Activated CD8-positive, alpha-beta memory T cell treated with anti-CD3 and anti-CD28 coated beads, Interleukin-2, amount 10 ng/mL, durations not matched to agents 7 days and 5 days (primary cell): ENCODE results near the gene SNX1. TPM values are rescaled to one million over a fixed set of nuclear protein-coding genes. Genes with fewer than 3 reads are reported as not detected.

ENCODE experiments used
- ATAC-seq: fragments of 150-1000 bp; cut with Tn5 transposase; one replicate; pipeline ENCODE4 v1.10.0; 2021; ENCODE audit warnings: moderate library complexity
- CTCF ChIA-PET: fragments of 350-600 bp; sonication (Branson Sonifier 250); formaldehyde crosslinking; loops from one replicate; lab custom pipeline; 2021; ENCODE audit warnings: antibody characterized with exemption; lab: Charles Lee
- DNase-seq: peaks from one replicate; pipeline ENCODE4 v3.0.0-alpha.2; 2020
- H3K27ac Mint-ChIP-seq: one replicate; pipeline ENCODE4 v1.8.0; 2021; ENCODE audit warnings: mild to moderate bottlenecking, mixed read lengths
- H3K27me3 Mint-ChIP-seq: one replicate; pipeline ENCODE4 v1.8.0; 2021; ENCODE audit warnings: mixed read lengths
- H3K36me3 Mint-ChIP-seq: one replicate; pipeline ENCODE4 v1.8.0; 2021; ENCODE audit warnings: mild to moderate bottlenecking, mixed read lengths
- H3K4me1 Mint-ChIP-seq: one replicate; pipeline ENCODE4 v1.8.0; 2021; ENCODE audit warnings: mixed read lengths
- H3K4me3 Mint-ChIP-seq: one replicate; pipeline ENCODE4 v1.8.0; 2021; ENCODE audit warnings: mild to moderate bottlenecking, moderate library complexity, mixed read lengths
- H3K9me3 Mint-ChIP-seq: one replicate; pipeline ENCODE4 v1.8.0; 2022; ENCODE audit warnings: low read depth, mixed read lengths
- total RNA-seq, 2 experiments: library from RNA; stranded (reverse); gene quantifications; one replicate each; pipeline ENCODE4 v1.2.3, GENCODE V29; 2021

The SNX1 gene
- total RNA-seq, 2 experiments from 2014 or later, result 108 to 114 TPM

DNA sequence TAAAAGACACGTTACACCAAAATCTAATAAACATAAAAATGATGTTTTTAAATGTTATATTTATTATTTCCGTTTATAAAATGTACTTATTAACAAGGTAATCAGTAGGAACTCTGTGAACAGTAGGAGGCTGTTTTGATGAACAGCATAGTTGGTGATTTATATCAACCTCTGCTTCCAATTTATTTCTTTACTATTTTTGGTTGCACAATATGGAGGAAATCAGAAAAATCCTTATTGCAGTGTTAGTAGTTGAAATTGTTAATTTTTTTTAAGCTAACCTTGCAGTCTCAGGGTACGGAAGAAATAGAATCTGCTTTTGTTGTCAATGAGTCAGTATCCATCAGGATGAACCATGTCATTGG is 50.7 kb downstream of the SNX1 start:
- Mint-ChIP-seq H3K9me3 (no peaks in the 10 kb centered on the region), H3K4me3 (no peak overlapping the region)

DNA sequence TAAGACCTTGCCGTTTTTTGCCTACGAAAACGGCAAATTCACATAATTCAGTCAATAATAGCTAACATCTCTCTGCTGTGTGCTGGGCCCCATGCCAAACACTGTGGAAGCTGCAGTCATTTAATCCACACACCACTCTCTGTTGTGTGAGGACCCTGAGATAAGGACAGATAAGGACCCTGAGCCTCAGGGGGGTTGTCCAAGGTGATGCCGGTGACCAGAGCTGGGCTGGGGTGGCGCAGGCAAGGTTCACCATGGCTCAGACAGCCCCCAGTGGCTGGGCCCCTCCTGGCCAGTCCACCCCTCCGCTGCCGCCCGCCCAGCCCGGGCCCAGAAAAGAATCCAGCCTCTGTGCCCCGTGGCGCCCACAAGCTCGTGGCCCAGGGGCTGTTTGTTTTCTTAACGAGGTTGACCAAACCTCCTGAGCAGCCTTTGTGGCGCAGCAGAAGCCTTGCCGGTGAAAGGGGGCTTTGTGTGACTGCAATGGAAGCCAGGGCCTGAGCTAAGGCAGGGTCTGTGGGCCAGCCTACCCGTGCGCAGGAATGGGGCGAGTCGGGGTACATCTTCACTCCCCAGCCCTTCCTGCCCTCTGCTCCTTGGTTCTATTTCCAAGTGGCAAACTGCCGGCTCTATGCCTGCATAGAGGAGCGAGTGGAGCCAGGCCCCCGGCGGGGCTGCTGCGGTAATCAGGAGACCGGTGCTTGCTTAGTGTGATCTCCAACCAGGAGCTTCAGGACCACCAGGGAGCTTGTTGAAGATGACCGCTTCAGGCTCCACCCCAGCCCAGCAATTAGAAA is 51.3 kb downstream of the SNX1 start:
- no peak overlapping the region for H3K27ac Mint-ChIP-seq
- H3K36me3 Mint-ChIP-seq, result peaks cover 3% of the 10 kb centered on the region
- ATAC-seq (no peak), DNase-seq (no peak)
- H3K4me1 Mint-ChIP-seq, result peaks cover 15% of the 10 kb centered on the region
- no peaks in the 10 kb centered on the region for H3K27me3 Mint-ChIP-seq
- H3K9me3 Mint-ChIP-seq, result no peaks in the 10 kb centered on the region
- CTCF ChIA-PET, result interaction anchor here (0.5 to 1.3 kb wide), 3 partner anchors 8 to 469 kb away, joined by 3 read pairs; no protein-coding TSS in a partner anchor
- no peak overlapping the region for H3K4me3 Mint-ChIP-seq

More for the DNA sequence above, 50.7 kb downstream of the SNX1 start:
- H3K36me3 Mint-ChIP-seq, result peaks cover 3% of the 10 kb centered on the region
- H3K27me3 Mint-ChIP-seq, result no peaks in the 10 kb centered on the region
- H3K4me1 Mint-ChIP-seq, result peaks cover 15% of the 10 kb centered on the region
- CTCF ChIA-PET, result interaction anchor here (1.1 to 1.3 kb wide), 2 partner anchors 14 to 468 kb away, joined by 3 read pairs; no protein-coding TSS in a partner anchor
- ATAC-seq (no peak), DNase-seq (no peak)
- no peak overlapping the region for H3K27ac Mint-ChIP-seq

DNA sequence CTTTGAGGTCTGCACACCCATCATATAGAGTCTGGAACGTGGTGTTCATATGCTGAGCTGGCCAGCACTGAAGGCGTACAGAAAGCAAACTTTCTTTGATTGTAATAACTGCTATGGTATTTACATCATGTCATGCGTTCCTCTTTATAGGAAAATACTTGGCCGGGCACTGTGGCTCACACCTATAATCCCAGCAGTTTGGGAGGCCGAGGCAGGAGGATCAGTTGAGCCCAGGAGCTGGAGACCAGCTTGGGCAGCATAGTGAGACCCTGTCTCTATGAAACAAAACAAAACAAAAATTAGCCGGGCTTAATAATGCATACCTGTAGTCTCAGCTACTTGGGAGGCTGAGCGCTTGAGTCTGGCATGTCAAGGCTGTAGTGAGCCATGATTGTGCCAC is 52.4 kb downstream of the SNX1 start:
- H3K36me3 Mint-ChIP-seq, result peaks cover 2% of the 10 kb centered on the region
- H3K27me3 Mint-ChIP-seq, result peaks cover 7% of the 10 kb centered on the region
- ATAC-seq (no peak), DNase-seq (no peak)
- H3K9me3 Mint-ChIP-seq, result no peaks in the 10 kb centered on the region
- CTCF ChIA-PET, result interaction anchor here (0.9 to 1.9 kb wide), 2 partner anchors 37 to 538 kb away, joined by 3 to 6 read pairs; no protein-coding TSS in a partner anchor
- no peak overlapping the region for H3K27ac Mint-ChIP-seq
- H3K4me1 Mint-ChIP-seq, result peaks cover 22% of the 10 kb centered on the region
- H3K4me3 Mint-ChIP-seq, result no peak overlapping the region

DNA sequence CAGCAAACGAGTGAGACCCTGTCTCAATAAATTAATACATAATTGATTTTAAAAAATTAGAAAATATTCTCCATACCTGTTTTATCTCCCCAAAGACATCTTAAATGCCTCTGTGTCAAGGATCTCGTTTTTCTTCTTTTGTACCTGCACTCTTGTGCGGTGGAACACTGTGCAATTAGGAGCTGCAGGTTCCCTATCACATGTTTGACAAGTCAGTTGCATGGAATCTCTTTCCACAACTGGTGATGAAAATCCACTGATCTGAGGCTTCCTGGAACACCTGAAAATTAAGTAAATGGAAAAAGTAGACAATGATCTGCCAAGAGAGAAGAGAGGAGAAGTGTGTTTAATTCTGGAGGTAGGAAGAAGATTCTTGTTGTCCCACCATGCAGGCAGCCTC is 52.8 kb downstream of the SNX1 start:
- H3K9me3 Mint-ChIP-seq, result no peaks in the 10 kb centered on the region
- CTCF ChIA-PET, result interaction anchor here (0.9 to 1.9 kb wide), 2 partner anchors 38 to 539 kb away, joined by 3 to 6 read pairs; no protein-coding TSS in a partner anchor
- H3K36me3 Mint-ChIP-seq, result peaks cover 2% of the 10 kb centered on the region
- peaks cover 11% of the 10 kb centered on the region for H3K27me3 Mint-ChIP-seq
- no peak overlapping the region for H3K4me3 Mint-ChIP-seq
- ATAC-seq, result no peak
- H3K4me1 Mint-ChIP-seq, result peaks cover 27% of the 10 kb centered on the region
- DNase-seq, result no peak
- H3K27ac Mint-ChIP-seq, result no peak overlapping the region

DNA sequence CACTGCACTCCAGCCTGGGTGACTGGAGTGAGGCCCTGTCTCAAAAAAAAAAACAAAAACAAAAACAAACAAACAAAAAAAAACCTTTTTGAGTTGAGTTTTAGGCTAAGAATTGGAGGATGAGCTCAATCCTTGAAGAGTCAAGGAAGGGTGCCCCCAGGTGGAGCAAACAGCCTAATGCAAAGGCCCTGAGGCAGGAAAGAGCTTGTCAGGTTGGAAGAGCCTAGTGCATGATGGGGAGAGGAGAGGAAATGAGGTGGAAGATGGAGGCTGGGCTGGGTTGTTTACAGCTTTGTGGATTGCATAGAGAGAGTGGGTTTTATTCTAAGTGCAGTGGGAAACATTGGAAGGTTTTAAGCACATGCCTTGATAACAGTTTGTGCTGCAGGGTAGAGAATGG is 53.6 kb downstream of the SNX1 start:
- Mint-ChIP-seq H3K27ac (peak overlapping the region; percentile 63), H3K4me1 (peaks cover 28% of the 10 kb centered on the region)
- peak; percentile 62 for DNase-seq

DNA sequence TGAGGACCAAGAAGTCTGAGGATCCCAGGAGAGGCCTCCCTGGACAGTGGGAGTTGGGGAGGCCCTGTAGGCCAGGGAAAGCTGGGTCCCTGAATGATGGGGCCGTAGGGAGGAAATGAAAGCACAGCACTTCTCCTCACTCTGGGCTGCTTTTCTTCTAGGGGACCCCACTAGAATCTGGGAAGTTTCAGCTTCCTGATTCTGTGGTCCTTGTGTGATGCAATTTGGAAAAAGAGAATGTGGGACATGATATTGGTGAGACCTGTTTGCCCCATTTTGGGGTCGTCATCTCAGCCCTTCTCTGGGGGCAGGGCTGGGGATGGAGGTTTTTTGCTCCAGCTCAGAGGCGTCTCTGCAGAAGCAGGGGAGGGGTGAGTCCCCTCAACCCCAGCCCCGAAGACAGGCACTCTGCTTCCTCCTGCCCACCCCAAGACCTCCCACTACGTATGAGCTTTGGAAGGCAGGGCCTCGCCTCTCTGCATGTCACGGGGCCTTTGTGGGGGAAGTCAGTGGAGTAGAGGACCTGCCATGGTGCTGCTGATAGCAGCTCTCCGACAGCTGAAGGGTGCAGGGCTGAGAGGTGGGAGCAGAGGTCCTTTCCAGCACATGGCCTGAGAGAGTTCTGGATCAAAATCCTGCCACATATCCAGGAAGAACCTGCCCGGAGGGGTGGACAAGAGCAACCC is 54.3 kb downstream of the SNX1 start:
- Mint-ChIP-seq H3K4me1 (peaks cover 28% of the 10 kb centered on the region), H3K27me3 (peaks cover 11% of the 10 kb centered on the region), H3K4me3 (no peak overlapping the region), H3K36me3 (peaks cover 4% of the 10 kb centered on the region), H3K9me3 (no peaks in the 10 kb centered on the region), H3K27ac (no peak overlapping the region)
- ATAC-seq (no peak), DNase-seq (no peak)
- CTCF ChIA-PET, result interaction anchor here (0.6 to 1.9 kb wide), 9 partner anchors 31 to 566 kb away, joined by 3 to 9 read pairs (median 4); partner anchors contain the start of gene SNX1

More for the DNA sequence above, 53.6 kb downstream of the SNX1 start:
- Mint-ChIP-seq H3K27me3 (peaks cover 11% of the 10 kb centered on the region), H3K9me3 (no peaks in the 10 kb centered on the region), H3K36me3 (peaks cover 2% of the 10 kb centered on the region), H3K4me3 (peak overlapping the region; percentile 25)
- CTCF ChIA-PET, result interaction anchor here (0.6 to 1.9 kb wide), 8 partner anchors 32 to 567 kb away, joined by 3 to 9 read pairs (median 4); partner anchors contain the start of gene SNX1
- no peak for ATAC-seq

DNA sequence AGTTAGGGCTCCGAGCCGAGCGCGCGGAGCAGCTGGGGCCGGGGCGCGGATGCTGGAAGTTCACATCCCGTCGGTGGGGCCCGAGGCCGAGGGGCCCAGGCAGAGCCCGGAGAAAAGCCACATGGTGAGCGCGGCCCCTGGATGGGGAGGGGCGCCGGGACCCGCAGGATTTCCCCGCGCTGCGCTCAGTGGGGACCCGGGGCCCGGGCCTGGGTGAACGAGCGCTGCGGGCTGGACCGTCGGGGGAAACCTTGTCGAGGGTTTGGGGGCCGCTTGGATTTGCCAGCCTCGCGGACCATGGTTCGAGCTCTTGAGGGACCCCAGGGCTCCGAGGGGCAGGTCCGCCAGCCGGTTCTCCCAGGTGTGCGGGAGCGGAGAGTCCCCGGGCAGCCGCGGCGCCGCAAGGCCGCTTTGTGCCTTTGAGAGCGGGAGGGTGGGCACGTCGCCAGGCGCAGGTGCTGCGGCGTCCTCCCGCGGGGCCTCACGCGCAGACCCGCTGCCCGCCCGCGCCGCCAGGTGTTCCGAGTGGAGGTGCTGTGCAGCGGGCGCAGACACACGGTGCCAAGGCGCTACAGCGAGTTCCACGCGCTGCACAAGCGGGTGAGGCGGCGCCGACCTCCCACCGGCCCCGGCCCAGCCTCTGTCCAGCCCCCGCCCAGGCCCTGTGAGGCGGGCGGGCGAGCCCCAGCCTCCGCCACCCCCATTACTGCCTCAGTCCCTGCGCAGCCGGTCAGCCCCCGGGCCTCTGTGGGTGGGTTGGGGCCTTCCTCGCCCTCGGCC is 56.1 kb downstream of the SNX1 start, which contains the start of gene SNX22:
TSS of gene SNX22 (plus strand) at position 5 of the 780 bp plus-strand sequence. CDS start at position 50, 45 bp downstream.
- ATAC-seq (peak; percentile 7), DNase-seq (no peak)
- Mint-ChIP-seq H3K4me1 (peaks cover 28% of the 10 kb centered on the region), H3K4me3 (peak within 1 kb of the TSS; percentile 71), H3K9me3 (no peaks in the 10 kb centered on the region), H3K27ac (no peak within 1 kb of the TSS), H3K36me3 (peaks cover 12% of the 10 kb centered on the region), H3K27me3 (peaks cover 11% of the 10 kb centered on the region)
- CTCF ChIA-PET, result interaction anchor here (1.2 to 2.9 kb wide), 8 partner anchors 11 to 542 kb away, joined by 3 to 29 read pairs (median 9); partner anchors contain the start of genes CIAO2A and PPIB

DNA sequence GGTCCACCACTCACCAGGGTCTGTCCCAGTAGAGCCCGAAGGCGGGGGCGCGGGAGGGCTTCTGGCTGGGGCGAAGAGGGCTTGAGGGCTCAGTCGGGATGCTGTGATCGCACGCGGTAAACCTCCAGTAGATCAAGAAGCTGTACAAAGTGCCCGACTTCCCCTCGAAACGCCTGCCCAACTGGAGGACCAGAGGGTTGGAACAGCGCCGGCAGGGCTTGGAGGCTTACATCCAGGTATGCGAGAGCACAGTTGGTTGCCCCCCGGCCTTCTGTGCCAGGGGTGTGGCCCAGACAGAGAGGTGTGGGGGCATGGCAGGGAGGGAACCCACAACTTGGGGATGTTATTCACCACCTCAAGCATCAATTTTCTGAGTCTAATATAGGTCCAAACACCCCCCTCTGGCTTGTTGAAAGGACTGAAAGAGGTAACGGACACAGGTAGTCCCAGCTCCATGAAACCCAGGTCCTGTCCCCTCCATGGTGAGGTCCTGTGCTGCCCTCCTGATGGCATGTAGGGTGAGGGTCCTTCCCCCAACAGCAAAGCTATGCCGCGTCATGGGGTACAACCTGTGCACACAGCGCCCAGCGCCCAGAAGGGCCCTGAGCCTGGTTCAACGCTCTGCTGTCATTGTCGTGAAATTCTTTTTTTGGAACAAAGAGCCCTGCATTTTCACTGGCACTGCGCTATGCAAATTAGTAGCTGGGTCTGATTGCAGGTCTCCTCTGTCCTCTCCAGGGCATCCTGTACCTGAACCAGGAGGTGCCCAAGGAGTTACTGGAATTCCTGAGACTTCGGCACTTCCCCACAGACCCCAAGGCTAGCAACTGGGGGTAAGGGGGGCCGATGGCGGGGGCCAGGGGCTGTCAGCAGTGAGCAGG is 57.0 kb downstream of the SNX1 start:
- CTCF ChIA-PET, result interaction anchor here (0.6 to 2.9 kb wide), 37 partner anchors 7 to 665 kb away, joined by 3 to 29 read pairs (median 4); partner anchors contain the start of genes CIAO2A, PPIB and SNX1
- Mint-ChIP-seq H3K4me3 (no peak overlapping the region), H3K4me1 (peaks cover 28% of the 10 kb centered on the region), H3K9me3 (no peaks in the 10 kb centered on the region), H3K36me3 (peaks cover 18% of the 10 kb centered on the region), H3K27me3 (peaks cover 11% of the 10 kb centered on the region), H3K27ac (no peak overlapping the region)
- DNase-seq (no peak), ATAC-seq (no peak)

DNA sequence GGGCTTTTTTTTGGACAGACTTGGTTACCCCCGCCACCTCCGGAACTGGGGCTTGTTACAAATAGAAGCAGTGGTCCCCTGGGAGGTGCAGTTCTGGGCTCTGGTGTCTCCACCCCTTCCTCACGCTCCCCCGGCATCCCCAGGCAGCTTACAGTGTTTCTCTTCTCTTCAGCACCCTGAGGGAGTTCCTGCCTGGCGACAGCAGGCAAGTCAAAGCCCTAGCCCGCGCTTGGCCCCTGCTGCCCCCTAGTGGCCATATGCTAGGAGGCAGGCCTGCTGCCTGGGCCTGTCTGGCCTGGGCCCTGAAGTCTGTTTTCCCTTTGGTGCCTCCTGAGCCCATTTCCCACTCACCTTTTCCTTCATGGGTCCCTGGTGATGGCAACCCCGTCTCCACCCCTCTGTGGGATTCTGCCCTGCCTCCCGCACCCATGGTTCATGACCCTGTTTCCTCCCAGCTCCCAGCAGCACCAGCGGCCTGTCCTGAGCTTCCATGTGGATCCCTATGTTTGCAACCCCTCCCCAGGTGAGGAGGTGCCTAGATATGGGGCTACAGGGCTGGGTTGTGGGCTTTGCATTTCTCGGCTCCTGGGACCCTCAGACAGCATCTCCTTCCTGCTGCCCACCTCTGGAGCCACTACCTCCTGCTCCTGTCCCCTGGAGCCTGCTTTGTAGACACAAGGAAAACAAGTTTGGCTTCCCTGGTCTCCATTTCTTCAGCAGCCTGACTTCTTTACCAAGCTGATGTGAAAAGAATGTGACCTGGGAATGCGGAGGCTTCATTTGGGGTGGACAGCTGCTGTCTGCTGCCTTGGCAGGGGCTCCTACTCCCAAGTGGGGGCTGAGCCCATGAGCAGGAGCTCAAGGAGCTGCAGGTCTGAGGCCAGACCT is 57.9 kb downstream of the SNX1 start:
- Mint-ChIP-seq H3K36me3 (peaks cover 25% of the 10 kb centered on the region), H3K9me3 (no peaks in the 10 kb centered on the region), H3K4me3 (peak overlapping the region; percentile 54), H3K27ac (peak overlapping the region; percentile 76), H3K27me3 (peaks cover 11% of the 10 kb centered on the region), H3K4me1 (peaks cover 35% of the 10 kb centered on the region)
- CTCF ChIA-PET, result interaction anchor here (0.6 to 2.9 kb wide), 39 partner anchors 8 to 666 kb away, joined by 3 to 29 read pairs (median 4); partner anchors contain the start of genes CIAO2A, PPIB and SNX1
- ATAC-seq (peak; percentile 86), DNase-seq (peak; percentile 95)

DNA sequence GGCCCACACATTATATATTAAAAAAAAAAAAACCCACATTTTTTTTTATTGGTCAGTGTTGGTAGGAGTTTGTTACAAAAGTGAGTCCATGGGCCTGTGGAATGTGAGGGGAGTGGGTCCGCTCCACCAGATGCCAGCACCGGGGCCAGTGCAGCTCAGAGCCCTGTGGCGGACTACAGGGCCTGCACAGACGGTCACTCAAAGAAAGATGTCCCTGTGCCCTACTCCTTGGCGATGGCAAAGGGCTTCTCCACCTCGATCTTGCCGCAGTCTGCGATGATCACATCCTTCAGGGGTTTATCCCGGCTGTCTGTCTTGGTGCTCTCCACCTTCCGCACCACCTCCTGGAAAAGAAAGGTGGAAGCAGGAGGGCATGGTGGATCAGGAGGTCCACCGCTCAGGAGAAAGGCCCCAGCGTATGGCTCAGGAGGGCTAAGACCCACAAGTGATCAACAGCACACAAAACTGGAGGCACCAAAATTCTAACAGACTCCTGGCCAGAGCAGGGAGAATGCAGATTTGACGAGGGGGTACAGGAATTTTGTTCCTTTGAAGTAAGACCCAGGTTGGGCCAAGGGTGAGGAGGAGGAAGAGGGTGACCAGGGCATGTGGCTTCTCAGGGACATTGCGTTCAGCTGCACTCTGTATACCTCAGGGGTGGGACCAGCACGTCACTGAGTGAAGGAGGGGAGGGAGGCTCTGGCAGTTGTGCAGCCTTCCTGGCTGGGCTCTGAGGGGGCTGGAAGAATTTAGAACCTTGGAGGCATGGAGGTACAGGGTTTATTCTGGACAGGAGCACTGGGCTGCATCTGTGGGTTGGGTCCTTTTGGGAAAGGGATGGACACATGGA is 60.2 kb downstream of the SNX1 start:
- Mint-ChIP-seq H3K4me1 (peaks cover 35% of the 10 kb centered on the region), H3K36me3 (peaks cover 37% of the 10 kb centered on the region), H3K27me3 (peaks cover 11% of the 10 kb centered on the region), H3K27ac (no peak overlapping the region), H3K9me3 (no peaks in the 10 kb centered on the region), H3K4me3 (no peak overlapping the region)
- no peak for DNase-seq
- no peak for ATAC-seq
- CTCF ChIA-PET, result interaction anchor here (0.7 kb wide), 3 partner anchors 9 to 264 kb away, joined by 3 read pairs; no protein-coding TSS in a partner anchor
